HG03108 (cell line): ENCODE measurements around the gene PTPRT.

Source experiments
- ATAC-seq: cut with Tn5 transposase; IDR thresholded peaks from one replicate; pipeline ENCODE4 v1.9.1; 2021; ENCODE audit warnings: moderate library complexity; ENCODE audit not compliant: unreplicated experiment

PTPRT gene

DNA sequence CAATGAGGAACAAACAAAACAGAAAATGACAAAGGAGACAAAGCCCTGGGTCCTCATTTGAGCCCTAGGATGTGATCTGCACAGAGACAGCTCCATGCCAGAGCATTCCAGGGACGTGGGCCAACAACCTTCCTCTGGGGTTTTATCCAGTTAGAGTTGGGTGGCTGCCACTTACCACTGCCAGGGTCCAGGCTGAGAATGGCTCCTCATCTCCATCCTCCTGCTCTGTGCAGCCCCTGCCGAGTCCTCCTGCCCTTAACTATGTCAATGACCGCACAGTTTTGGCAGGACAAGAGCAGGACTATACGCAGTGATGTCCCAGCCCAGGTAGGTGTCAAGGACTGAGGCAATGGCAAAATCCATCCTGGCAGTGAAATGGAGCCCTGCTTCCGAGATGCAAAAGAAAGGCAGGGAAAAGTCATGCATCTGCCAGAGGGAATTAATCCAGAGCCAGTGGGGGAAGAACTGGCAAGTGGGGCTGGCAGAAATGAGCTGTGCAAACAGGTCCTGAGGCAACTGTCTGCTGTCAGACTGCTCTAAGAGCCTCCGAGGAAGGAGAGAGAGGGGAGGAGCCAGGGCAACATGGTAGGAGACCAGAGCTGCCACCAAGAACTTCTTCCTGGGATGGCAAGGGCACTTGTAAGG is 449.4 kb downstream of the PTPRT start:
- no peak for ATAC-seq

DNA sequence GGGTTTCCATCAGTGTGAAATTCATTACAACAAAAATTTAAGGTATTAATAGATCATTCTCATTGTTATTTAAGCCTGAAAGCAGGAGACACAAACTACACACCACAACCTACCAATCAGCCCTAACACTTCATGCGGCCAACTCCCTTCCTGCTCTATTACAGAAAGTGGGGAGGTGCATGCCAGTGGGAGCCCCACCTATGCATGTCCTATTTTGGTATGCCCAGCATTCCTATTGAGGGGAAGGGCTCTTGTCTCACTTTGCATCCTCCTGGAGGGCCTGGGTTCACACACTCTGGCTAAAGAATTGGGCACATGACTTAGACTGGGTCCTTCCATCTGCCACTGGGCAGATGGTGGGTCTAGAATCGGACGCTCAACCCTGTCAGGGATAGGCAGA is 450.0 kb downstream of the PTPRT start:
- ATAC-seq = no peak

DNA sequence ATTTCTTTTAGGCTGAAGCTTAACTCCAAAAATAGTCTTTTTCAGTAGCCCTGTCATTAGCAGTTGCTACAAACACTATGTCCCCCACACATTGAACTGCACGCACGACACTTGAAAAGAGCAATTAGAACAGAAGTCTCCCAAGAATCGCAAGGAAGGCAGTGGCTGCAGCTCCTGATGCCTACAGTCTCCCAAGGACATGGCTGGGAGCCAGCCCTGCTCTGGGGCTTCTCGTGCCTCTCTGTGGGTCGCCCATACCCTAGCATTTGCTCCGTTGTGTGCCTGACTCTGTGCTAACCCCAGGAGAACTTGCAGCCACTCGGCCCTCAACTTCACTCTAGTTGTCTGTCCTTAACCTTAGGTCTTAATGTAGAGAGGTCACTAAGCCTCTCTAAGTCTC is 454.2 kb downstream of the PTPRT start:
- no peak for ATAC-seq

DNA sequence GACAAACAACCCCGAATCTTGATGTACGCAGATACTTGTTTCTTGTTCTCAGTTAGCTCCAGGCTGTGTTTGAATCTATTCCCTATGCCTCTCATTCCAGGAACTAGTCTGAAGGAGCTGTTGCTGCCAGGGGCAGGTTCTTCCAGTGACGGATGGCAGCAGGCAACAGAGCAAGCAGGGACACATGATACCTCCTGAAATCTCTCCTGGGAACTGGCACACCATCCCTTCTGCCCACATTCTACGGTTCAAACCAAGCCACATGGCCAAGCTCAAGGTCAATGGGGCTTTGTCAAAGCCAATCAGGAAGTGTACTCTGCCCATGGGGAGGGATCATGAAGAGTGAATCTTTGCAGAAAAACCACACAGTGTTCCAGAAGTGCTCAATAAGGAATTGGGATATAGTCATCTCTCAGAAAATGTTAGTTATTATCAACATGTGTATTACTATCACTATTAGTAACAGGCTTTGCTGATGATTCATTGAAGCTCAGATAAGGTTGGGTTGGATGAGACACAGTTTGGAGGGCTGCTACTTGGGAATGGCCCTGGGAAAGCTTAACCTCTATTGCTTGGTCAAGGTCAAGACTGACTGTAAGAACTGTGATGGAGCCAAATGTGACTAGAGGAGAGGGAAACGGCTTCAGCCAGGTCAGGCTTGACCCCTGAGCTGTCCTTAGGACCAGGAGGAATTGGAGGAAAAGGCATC is 454.9 kb downstream of the PTPRT start:
- ATAC-seq = no peak

DNA sequence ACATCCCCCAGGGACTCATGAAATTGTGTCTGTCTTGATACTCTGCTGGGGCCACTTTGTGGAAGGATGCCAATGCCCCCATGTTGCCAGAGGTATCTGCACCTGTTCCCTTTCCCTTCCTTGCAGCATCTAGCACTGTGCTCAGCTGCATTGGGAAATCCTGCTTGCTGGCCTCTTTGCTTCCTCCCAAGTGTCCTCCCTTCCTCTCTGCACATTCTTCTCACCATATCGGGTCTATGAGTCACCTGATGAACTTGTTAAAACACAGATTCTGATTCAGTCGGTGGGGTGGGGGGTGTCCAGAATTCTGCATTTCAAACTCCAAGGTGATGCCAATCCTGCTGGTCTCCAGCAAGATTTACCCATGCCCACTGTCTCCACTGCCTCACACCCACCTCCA is 467.8 kb downstream of the PTPRT start:
- no peak for ATAC-seq

DNA sequence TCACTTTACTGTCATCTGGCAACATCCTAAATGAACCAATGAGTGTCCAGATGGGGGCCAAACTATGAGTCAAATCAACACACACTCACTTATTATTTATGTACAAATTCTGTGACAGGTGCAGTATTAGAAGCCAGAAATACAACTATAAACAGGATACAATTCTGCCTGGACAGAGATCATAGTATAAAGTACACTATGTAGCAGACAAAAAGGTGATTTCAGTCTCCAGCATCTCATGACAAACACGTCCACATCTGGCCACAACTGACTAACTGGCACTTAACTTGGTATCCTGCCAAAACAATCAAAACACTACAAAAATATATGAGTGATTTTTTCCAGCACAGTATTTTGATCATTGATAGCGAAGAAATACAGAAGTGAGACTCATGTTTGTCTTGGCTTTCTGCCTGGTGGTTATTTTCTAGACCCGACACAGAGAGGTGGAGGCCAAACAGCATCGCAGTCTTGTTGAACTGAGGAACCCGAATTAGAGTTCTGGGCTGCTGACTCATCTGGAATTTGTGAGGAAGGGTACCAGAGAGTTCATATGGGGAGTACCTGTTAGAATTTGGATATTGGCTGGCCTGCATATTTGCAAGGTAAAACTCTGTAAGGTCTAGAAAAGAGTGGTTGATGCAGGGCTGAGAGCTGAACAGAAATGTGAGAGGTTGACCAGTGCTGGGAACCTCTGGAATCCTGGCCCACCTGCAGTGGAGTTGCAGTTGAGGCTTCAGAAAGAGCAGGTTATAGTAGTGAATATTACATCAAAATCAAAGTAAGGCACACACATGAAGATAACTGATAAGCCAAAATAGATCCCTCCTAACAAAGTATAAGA is 475.2 kb downstream of the PTPRT start:
- ATAC-seq = no peak

DNA sequence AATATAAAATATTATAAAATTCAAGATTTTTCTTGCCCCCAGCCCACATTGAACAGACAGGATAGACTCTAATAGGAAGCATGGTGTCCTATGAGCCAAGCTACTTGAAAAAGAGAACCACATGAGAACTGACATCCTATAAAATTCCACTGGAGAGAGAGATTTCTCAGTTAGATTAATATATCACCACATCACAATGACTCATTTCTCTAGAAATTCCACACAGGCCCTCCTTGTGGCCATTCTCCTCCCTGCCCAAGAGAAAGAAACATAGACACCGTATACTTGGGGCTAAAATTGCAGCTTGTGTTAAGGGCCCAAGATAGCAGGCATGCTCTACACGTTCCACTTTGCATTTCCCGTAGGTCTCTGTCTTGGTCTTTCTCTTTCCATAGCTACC is 481.4 kb downstream of the PTPRT start:
- ATAC-seq = no peak

DNA sequence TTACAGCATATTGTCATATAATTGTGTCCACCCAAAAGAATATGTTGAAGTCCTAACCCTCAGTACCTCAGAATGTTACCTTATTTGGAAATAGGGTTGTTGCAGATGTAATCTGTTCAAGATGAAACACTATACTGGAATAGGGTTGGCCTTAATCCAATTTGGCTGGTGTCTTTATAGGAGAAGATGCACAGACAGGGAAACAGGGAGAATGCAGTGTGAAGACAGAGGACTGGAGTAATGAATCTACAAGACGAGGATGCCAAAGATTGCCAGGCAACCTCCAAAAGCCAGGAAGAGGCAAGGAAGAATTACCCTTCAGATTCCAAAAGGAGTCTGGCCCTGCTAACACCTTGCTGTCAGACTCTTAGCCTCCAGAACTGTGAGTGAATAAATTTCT is 482.9 kb downstream of the PTPRT start:
- no peak for ATAC-seq

DNA sequence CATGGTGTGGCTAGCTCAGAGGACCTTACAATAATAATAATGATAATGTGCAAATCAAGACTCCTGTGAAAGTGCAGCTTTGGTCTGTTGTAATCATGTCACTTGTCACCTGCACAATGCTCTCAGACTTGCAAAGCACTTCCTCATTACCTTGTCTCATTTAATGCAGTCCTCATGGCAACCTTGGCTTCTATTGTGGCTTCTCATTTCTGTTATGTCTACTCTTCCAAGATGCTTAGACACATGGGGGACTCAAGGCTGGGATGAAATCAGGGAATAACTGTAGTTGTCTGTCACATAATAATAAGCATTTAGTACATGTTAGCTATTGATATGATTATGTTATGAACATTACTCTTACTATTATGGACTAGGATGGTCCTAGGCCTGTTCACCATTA is 484.2 kb downstream of the PTPRT start:
- no peak for ATAC-seq

DNA sequence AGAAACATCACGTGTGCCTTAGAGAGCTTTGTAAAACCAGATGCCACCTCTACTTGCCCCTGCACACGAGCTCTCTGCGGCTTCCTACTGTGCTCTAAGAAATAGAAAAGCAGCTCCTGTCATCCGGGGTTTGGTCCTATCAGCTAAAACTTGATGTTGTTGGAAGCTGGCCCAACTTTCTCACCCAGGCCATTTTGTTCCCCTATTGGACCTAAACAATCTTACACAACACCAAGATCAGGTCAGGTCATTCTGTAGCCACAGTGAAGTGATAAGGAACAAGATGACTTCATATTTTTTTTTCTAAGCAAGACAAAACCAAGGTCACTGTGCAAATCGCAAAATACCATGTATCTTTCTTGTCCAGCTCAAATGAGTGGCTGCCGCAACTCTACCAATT is 486.0 kb downstream of the PTPRT start:
- ATAC-seq = no peak

DNA sequence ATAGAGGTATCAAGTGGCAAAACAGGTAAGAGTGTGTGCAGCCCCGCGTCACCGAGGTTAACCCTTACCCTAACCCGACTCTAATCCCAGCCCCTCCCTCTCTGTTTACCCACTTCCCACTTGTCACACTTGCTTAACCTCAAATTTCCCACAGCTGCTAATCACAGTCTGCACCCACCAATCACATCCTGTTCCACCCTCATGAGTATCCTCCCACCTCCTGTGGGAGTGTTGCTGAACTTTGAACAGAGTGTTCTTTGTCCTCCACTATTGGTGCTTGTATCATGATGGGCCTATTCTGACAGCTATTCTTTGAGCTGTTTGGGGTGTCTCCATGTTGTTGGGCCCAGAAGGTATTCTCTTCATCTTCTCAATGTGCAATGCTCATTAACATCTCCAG is 487.8 kb downstream of the PTPRT start:
- no peak for ATAC-seq

DNA sequence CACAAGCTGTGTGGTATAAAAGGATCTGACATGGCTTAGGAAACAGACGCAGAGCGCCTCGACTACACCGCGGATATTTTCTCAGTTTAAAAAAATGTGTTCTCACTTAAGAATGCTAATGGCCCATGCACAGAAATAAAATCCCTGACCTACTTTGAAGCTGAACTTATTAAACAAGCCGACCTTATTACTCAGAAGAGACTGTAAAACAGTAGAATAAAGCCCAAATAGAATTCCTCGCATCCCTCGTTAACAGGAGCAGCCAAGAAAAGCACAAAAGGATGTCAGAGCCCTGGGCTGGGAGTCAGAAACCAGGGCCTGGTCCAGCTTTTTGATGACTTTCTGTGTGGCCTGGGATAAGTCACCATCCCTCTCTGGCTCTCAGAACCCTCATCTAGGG is 489.3 kb downstream of the PTPRT start:
- ATAC-seq = no peak

DNA sequence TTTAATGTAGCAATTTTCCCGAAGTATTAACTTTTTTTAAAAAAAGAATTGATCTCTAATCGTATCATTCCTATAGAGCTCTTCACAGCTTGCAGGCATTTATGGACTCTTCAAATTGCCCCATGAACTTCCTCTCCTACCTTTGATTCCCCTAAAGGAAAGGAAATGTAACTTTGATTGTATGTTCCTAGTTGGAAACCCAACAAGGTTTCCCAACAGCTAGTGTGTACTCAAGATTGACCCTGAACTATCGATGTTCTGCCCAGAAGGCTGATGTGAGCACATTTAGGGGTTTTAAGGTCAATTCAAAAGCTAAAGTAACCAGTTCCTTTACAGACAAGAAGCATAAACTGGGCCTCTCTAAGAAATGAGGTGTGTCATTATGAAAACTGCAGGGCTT is 491.7 kb downstream of the PTPRT start:
- no peak for ATAC-seq

DNA sequence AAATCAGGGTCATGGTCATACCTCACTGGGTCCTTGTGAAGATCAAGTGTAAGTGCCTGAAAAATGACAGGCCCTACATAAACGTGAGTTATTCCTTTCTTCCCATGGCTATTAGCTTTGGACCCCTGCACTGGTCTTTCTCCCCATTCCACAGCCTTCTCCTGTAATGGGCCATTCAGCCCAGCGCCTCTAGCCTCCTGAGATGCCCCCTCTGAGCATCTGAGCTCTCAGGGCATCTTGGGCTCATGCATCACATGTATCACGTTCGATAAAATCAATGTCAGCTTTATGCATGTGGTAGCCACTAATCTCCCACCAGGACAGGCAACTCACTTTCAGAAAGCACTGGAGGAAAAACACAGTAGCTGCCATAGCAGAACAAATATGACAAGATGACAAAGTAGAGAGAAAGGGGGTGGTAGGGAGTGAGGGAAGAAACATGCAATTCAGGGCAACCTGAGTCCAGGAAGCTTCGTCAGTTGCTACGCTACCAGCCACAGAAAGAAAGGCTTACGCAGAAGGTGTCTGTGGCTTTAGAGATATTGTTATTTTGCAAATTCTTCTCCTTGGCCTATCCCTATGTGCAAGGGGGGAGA is 498.8 kb downstream of the PTPRT start:
- no peak for ATAC-seq

DNA sequence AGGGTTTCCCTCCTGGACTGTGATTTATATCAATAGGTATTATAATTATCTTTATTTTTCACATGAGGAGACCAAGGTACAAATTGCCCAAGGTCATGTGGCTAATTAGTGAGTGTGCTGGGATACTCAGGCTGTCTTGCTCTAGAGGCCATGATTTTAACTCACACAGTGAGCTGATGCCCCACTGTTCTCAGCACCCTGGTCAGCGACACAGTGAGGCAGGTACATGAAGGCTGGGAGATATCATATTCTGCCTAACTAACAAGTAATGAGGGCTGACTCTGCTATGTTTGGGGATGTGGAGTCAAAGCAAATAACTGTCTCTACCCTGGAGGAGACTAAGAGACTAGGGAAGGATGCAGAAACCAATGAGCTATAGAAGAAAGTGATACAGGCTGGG is 501.1 kb downstream of the PTPRT start:
- ATAC-seq = no peak

DNA sequence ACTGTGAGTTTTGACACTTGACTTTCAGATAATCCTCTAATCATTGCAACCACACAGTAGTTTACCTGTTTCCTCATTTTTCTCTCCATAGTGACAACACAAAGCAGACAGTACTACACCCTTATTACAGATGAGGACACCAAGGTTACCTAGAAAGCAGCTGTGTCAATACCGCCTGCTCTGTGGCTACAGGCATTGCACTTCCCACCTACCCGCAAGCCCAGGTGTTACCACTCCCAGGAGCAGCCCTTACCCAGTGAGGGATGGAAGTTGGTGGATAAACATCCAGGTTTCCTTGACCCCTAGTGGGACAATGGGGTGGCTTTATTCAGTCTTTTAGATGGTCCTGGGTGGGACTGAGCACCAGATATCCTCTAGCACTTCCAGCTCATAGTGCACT is 503.6 kb downstream of the PTPRT start:
- no peak for ATAC-seq

DNA sequence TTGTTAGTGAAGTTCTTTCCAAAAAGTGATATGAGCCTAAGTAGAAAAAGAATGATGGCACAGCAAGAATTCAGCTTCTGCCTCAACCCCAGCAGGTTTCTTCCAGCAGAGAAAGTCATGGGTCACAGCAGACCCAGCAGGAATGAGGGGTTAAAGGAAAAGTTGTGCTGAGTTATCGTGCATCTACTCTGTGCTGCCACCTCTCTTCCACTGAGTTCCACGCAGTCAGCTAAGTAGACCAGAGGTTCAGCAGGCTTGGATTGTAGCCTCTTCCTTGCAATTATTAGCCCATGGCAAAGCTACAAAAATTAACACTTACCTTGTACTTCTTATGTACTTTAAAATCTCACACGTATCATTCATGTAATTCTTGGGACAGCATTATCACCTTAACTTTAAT is 510.8 kb downstream of the PTPRT start:
- no peak for ATAC-seq

DNA sequence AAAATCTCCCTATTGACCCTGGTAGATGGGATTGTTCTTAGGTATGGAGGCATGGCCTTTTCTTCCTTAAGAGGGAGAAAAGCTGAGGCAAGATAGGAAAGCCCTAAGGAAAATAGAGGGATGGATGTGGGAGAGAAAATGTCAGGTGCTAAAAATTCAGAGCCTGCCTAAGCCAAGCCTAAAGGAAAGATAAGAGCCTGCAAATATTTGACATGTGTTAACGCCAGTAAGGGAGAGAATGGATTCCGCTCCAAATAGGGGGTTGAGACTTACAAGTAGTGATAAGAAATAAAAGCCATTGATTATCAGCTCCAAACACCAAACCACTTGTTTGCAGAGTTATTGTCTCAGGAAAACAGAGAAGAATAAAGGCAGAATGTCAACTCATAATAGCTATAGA is 533.6 kb downstream of the PTPRT start:
- no peak for ATAC-seq

DNA sequence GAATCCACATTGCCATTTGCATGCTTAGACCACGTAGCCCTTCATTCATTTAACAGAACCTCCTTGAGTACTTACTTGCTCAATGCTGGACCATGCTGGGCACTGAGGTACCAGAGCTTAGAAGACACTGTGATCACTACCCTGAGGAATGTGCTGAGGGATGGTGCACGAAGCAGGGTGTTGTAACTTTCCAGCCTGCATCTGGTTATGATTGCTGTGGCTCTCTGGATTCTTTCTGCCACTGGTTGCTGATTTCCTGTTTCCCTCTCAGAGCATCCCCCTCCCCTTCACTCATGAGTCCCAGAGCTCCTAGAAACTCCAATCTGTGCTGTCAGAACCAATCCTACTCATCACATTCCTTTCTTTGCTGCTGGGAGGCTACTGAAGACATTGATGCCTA is 537.4 kb downstream of the PTPRT start:
- no peak for ATAC-seq

DNA sequence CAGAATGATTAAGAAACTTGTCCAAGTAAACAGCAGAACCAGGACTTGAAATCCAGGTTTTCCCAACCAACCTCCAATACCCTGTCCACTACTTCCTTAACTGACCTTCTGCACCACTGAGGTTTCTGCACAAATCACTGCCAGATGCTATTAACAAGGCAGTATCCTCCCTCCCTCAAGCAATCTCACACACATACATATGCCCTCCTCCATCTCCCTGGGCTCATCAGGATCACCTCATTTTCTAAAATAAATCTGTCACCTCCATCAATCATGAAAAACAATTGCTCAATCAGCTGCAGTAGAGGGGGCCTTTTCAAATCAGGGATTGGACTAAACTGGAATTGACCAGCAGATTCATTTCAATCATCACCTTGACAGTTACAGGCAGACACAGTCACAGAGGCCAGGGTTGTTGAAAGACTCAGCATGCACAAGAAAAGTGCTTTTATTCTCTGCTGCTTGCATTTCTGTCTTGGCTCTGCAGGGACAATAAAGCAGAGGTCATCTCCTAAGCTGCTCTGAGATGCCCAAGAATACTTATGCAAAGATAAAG is 539.4 kb downstream of the PTPRT start:
- no peak for ATAC-seq

DNA sequence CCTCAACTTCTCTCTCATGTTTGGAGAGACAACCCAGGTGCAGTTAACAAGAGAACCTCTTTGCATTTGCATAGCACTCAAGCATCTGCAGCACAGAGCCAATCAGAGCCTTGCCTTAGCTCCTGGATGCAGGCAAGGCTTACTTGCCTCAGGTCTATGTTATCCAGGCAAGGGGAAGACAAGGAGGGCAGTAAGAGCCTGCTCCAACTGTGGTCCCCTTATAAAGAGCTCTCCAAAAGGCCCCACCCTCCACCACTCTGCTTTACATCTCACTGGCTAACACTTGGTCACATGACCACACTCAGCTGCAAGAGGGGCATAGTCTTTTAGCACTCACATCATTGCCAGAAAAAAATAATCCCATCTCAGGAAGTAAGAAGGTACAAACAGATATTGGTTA is 540.0 kb downstream of the PTPRT start:
- no peak for ATAC-seq
